ENCODE measurements around the gene CDC42.

CDC42 gene

DNA sequence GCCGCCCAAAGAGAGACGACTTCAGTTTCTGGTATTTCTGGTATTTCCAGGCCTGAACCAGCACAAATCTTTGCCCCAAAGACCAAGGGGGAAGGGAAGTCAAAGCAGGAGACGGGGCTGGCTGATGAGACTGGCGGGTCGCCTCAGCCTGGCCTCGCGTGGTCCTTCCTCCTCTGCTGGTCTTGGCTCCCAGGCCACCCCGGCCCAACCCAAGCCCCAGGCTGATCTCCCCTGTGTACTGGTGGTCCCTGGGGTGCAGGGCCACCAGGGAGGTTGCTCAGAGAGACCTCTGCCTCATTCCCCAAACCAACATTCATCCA is 70.5 kb downstream of the CDC42 start:
- Histone ChIP-seq H4K20me1 (ENCODE audit: insufficient read depth, low read length, poor library complexity, severe bottlenecking) (no peaks in the 10 kb centered on the region), H3K4me2 (ENCODE audit: low read depth, low read length, poor library complexity, severe bottlenecking) (no peak overlapping the region), H3K9me2 (replicated peaks; ENCODE audit: low read depth, low read length) (no peaks in the 10 kb centered on the region), H3K9me3 (ENCODE audit: insufficient read depth, low read depth, low read length) (no peaks in the 10 kb centered on the region), H3K36me3 (ENCODE audit: insufficient read depth, low read length) (no peaks in the 10 kb centered on the region), H3K79me2 (ENCODE audit: insufficient read depth, low read length) (no peaks in the 10 kb centered on the region), H3K9ac (ENCODE audit: low read depth, low read length, poor library complexity, severe bottlenecking) (no peak overlapping the region), H3F3A (ENCODE audit: low read depth) (no peaks in the 10 kb centered on the region), H3K4me3 (ENCODE audit: low read length, poor library complexity, severe bottlenecking) (no peak overlapping the region), H3K27me3 (ENCODE audit: insufficient read depth, low read length, poor library complexity, severe bottlenecking) (no peaks in the 10 kb centered on the region), H3K4me1 (ENCODE audit: insufficient read depth, low read length, poor library complexity, severe bottlenecking) (no peaks in the 10 kb centered on the region), H2AFZ (ENCODE audit: low read length) (no peak overlapping the region)
- no peak for TF ChIP-seq EZH2phosphoT487 (IDR thresholded peaks at IDR 0.05; ENCODE audit: borderline replicate concordance)
- TF ChIP-seq, protein P1, sequence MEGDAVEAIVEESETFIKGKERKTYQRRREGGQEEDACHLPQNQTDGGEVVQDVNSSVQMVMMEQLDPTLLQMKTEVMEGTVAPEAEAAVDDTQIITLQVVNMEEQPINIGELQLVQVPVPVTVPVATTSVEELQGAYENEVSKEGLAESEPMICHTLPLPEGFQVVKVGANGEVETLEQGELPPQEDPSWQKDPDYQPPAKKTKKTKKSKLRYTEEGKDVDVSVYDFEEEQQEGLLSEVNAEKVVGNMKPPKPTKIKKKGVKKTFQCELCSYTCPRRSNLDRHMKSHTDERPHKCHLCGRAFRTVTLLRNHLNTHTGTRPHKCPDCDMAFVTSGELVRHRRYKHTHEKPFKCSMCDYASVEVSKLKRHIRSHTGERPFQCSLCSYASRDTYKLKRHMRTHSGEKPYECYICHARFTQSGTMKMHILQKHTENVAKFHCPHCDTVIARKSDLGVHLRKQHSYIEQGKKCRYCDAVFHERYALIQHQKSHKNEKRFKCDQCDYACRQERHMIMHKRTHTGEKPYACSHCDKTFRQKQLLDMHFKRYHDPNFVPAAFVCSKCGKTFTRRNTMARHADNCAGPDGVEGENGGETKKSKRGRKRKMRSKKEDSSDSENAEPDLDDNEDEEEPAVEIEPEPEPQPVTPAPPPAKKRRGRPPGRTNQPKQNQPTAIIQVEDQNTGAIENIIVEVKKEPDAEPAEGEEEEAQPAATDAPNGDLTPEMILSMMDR (conservative IDR thresholded peaks at IDR 0.05; ENCODE audit: low read length), result no peak

DNA sequence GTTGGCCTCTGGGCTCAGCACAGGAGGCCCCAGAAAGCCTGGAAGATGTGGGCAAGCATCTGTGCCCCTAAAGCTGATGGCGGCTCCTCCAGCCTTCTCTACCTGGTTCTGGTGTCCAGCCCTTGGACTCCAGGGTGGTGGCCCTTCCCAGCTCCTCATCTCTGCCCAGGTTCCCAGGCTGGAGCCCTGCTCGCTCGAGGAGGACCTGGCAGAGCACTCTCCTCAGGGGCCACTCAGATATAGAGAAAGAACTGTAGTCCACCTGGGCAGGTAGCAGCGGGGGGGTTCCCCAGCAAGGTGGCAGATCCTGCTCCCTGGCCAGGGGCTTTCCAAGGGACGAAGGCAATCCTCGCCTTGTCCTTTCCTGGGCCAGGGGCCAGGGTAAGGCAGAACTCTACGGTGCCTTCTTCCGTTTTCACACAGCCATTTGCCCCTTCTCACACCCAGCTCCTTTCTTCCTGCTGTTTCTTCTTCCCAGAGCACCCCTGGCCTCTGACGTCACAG is 71.4 kb downstream of the CDC42 start:
- Histone ChIP-seq H3K4me3 (ENCODE audit: low read length, poor library complexity, severe bottlenecking) (no peak overlapping the region), H3K79me2 (ENCODE audit: insufficient read depth, low read length) (no peaks in the 10 kb centered on the region), H3K4me1 (ENCODE audit: insufficient read depth, low read length, poor library complexity, severe bottlenecking) (no peaks in the 10 kb centered on the region), H2AFZ (ENCODE audit: low read length) (no peak overlapping the region), H3K36me3 (ENCODE audit: insufficient read depth, low read length) (no peaks in the 10 kb centered on the region), H3K9me2 (replicated peaks; ENCODE audit: low read depth, low read length) (no peaks in the 10 kb centered on the region), H3K9ac (ENCODE audit: low read depth, low read length, poor library complexity, severe bottlenecking) (no peak overlapping the region), H4K20me1 (ENCODE audit: insufficient read depth, low read length, poor library complexity, severe bottlenecking) (no peaks in the 10 kb centered on the region), H3K9me3 (ENCODE audit: insufficient read depth, low read depth, low read length) (no peaks in the 10 kb centered on the region), H3F3A (ENCODE audit: low read depth) (no peaks in the 10 kb centered on the region), H3K27me3 (ENCODE audit: insufficient read depth, low read length, poor library complexity, severe bottlenecking) (no peaks in the 10 kb centered on the region), H3K4me2 (ENCODE audit: low read depth, low read length, poor library complexity, severe bottlenecking) (no peak overlapping the region)
- TF ChIP-seq, protein P1 (conservative IDR thresholded peaks at IDR 0.05; ENCODE audit: low read length), result no peak
- no peak for TF ChIP-seq EZH2phosphoT487 (IDR thresholded peaks at IDR 0.05; ENCODE audit: borderline replicate concordance)

DNA sequence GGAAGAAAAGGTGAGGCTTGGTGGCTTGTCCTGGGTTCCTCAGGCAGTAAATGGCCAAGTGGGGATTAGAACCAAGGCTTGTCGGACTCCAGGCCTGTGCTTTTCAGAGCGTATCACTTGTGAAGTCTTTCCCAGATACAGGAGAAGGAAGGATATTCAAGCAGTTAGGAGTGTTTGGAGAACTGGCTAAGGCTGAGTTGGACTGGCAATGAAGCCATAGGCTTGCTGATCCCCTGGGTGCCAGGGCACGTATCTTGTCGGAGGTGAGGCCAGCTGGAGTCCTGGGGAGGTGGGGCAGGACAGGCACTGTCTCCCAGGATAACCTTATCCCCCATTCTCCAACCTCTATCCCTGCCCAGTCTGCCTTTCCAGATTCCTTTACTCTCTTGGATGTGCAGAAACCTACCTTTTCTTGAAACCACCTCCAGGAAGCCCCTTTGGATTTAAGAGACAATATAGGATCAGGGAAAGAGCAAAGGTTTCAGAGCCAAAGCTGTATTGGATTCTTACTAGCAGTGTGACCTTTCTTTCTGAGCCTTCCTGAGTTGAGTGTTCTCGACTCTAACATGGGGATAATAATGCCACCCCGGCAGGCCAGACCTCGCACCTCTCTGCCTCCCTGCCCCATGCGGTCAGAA is 72.2 kb downstream of the CDC42 start:
- H2AFZ ChIP-seq (ENCODE audit: low read length), result no peak overlapping the region
- no peaks in the 10 kb centered on the region for H3K9me2 ChIP-seq (replicated peaks; ENCODE audit: low read depth, low read length)
- no peaks in the 10 kb centered on the region for H3K27me3 ChIP-seq (ENCODE audit: insufficient read depth, low read length, poor library complexity, severe bottlenecking)
- H3K4me1 ChIP-seq (ENCODE audit: insufficient read depth, low read length, poor library complexity, severe bottlenecking), result no peaks in the 10 kb centered on the region
- H3K9me3 ChIP-seq (ENCODE audit: insufficient read depth, low read depth, low read length), result no peaks in the 10 kb centered on the region
- no peak for TF ChIP-seq EZH2phosphoT487 (IDR thresholded peaks at IDR 0.05; ENCODE audit: borderline replicate concordance)
- TF ChIP-seq, protein P1 (conservative IDR thresholded peaks at IDR 0.05; ENCODE audit: low read length), result no peak
- H4K20me1 ChIP-seq (ENCODE audit: insufficient read depth, low read length, poor library complexity, severe bottlenecking), result no peaks in the 10 kb centered on the region
- no peaks in the 10 kb centered on the region for H3K79me2 ChIP-seq (ENCODE audit: insufficient read depth, low read length)
- no peak overlapping the region for H3K4me2 ChIP-seq (ENCODE audit: low read depth, low read length, poor library complexity, severe bottlenecking)
- no peaks in the 10 kb centered on the region for H3K36me3 ChIP-seq (ENCODE audit: insufficient read depth, low read length)
- H3K4me3 ChIP-seq (ENCODE audit: low read length, poor library complexity, severe bottlenecking), result no peak overlapping the region
- H3F3A ChIP-seq (ENCODE audit: low read depth), result no peaks in the 10 kb centered on the region
- H3K9ac ChIP-seq (ENCODE audit: low read depth, low read length, poor library complexity, severe bottlenecking), result no peak overlapping the region
